ENCODE data around the gene RNF115.
"Not testable (repeated sequence)": the region's sequence is repeated elsewhere in the genome, so short reads cannot be mapped to it uniquely, and the experiment has no call there.

DNA sequence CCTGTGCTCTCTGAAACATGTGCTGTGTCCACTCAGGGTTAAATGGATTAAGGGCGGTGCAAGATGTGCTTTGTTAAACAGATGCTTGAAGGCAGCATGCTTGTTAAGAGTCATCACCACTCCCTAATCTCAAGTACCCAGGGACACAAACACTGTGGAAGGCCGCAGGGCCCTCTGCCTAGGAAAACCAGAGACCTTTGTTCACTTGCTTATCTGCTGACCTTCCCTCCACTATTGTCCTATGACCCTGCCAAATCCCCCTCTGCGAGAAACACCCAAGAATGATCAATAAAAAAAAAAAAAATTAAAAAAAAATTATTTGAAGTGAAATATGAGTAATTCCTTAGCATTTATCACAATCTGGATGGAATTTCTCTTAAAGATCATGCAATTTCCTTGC, 58.8 kb downstream of the RNF115 start:
- not testable (repeated sequence) for TF ChIP-seq POLR2AphosphoS5, GABPA (IDR thresholded peaks at IDR 0.05; ENCODE audit: low read depth)
- TF ChIP-seq, protein P1, sequence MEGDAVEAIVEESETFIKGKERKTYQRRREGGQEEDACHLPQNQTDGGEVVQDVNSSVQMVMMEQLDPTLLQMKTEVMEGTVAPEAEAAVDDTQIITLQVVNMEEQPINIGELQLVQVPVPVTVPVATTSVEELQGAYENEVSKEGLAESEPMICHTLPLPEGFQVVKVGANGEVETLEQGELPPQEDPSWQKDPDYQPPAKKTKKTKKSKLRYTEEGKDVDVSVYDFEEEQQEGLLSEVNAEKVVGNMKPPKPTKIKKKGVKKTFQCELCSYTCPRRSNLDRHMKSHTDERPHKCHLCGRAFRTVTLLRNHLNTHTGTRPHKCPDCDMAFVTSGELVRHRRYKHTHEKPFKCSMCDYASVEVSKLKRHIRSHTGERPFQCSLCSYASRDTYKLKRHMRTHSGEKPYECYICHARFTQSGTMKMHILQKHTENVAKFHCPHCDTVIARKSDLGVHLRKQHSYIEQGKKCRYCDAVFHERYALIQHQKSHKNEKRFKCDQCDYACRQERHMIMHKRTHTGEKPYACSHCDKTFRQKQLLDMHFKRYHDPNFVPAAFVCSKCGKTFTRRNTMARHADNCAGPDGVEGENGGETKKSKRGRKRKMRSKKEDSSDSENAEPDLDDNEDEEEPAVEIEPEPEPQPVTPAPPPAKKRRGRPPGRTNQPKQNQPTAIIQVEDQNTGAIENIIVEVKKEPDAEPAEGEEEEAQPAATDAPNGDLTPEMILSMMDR (IDR thresholded peaks at IDR 0.05; ENCODE audit: insufficient read depth, low read length), result not testable (repeated sequence)
- TF ChIP-seq, protein P2, sequence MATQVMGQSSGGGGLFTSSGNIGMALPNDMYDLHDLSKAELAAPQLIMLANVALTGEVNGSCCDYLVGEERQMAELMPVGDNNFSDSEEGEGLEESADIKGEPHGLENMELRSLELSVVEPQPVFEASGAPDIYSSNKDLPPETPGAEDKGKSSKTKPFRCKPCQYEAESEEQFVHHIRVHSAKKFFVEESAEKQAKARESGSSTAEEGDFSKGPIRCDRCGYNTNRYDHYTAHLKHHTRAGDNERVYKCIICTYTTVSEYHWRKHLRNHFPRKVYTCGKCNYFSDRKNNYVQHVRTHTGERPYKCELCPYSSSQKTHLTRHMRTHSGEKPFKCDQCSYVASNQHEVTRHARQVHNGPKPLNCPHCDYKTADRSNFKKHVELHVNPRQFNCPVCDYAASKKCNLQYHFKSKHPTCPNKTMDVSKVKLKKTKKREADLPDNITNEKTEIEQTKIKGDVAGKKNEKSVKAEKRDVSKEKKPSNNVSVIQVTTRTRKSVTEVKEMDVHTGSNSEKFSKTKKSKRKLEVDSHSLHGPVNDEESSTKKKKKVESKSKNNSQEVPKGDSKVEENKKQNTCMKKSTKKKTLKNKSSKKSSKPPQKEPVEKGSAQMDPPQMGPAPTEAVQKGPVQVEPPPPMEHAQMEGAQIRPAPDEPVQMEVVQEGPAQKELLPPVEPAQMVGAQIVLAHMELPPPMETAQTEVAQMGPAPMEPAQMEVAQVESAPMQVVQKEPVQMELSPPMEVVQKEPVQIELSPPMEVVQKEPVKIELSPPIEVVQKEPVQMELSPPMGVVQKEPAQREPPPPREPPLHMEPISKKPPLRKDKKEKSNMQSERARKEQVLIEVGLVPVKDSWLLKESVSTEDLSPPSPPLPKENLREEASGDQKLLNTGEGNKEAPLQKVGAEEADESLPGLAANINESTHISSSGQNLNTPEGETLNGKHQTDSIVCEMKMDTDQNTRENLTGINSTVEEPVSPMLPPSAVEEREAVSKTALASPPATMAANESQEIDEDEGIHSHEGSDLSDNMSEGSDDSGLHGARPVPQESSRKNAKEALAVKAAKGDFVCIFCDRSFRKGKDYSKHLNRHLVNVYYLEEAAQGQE (IDR thresholded peaks at IDR 0.05; ENCODE audit: insufficient replicate concordance, low read depth), result not testable (repeated sequence)

Data from HL-60 (cell line).